Measurements from ENCODE around the gene CASK.

DNA sequence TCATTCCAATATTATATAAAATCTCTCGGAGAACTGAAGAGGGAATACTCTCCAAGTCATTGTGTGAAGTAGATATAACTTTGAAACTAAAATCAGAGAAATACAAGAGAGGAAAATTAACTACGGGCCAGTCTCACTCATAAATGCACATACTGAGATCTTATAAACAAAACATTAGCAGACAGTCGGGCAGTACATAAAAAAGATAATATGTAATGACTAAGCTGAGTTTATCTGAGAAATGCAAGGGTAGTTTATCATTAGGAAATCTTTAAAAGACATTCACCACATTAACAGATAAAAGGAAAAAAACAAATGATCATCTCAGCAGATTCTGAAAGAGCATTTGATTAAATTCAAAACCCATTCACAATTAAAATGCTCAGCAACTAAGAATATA, 359.5 kb downstream of the CASK start:
- TF ChIP-seq CTCF (IDR thresholded peaks at IDR 0.05; ENCODE audit: borderline replicate concordance, extremely low read depth, low read length, poor library complexity, severe bottlenecking) (no peak), EZH2 (IDR thresholded peaks at IDR 0.05; ENCODE audit: borderline replicate concordance, low read depth, low read length, severe bottlenecking) (no peak)

Data from DND-41 (cell line).